Sigmoid colon (tissue), 4 donors: Measurements from ENCODE around the gene BBS4.

Experiments
- CTCF ChIP-seq, 4 experiments: fragments of 450-650 bp in 3 of 4; fragments of 200-600 bp in 1 of 4; IDR thresholded peaks; one replicate each; pipeline ENCODE4 v1.5.1; 2016 to 2019; ENCODE audit warnings: antibody characterized with exemption in 4 of 4, mild to moderate bottlenecking in 3 of 4, moderate library complexity in 2 of 4
- EP300 ChIP-seq, 4 donors: sonication (generic); formaldehyde crosslinking; IDR thresholded peaks; one replicate each; pipeline ENCODE4 v1.6.1; 2017; ENCODE audit warnings: antibody characterized with exemption in 4 of 4
- POLR2A ChIP-seq, 2 donors: fragments of 450-650 bp; IDR thresholded peaks; one replicate each; pipeline ENCODE4 v1.6.1; 2016; ENCODE audit warnings: antibody characterized with exemption in 2 of 2, mild to moderate bottlenecking in 2 of 2, moderate library complexity in 2 of 2
- POLR2AphosphoS5 ChIP-seq, 4 donors: sonication (generic); formaldehyde crosslinking; IDR thresholded peaks; one replicate each; pipeline ENCODE4 v1.6.1; 2017; ENCODE audit warnings: antibody characterized with exemption in 4 of 4

- TF ChIP-seq CTCF (IDR thresholded peaks at IDR 0.05) (no peak), EP300 (IDR thresholded peaks at IDR 0.05) (no peak), POLR2A (IDR thresholded peaks at IDR 0.05) (no peak), POLR2AphosphoS5 (IDR thresholded peaks at IDR 0.05) (no peak)
These were observed 72.2 kb downstream of the BBS4 start for GRCh38 chr15:72758182-72758581.
